SK-N-SH (cell line): ENCODE measurements around the gene P2RY13. TPM values are rescaled to one million over a fixed set of nuclear protein-coding genes. Genes with fewer than 3 reads are reported as not detected.

Experiments
- CTCF ChIA-PET: fragments of 300-600, 350-600 bp; formaldehyde crosslinking; extraction: SDS; loops from one replicate; lab custom pipeline; 2021; lab: Yijun Ruan, JAX
- POLR2A ChIA-PET: fragments of 350-600 bp; sonication (Branson Sonifier 250); formaldehyde crosslinking; extraction: SDS; loops from one replicate; lab custom pipeline; 2020; ENCODE audit warnings: antibody characterized with exemption, inconsistent platforms; lab: Yijun Ruan, JAX
- DNase-seq: peaks from one replicate; pipeline ENCODE4 v3.0.0; 2012
- H2AFZ ChIP-seq: fragments of 200-600 bp; sonication (generic); 2 replicates; pipeline ENCODE4 v1.8.1; 2016; ENCODE audit warnings: antibody characterized with exemption, mild to moderate bottlenecking, low read depth
- H3F3A ChIP-seq: fragments of 200-600 bp; sonication (generic); replicated peaks from 2 replicates; pipeline ENCODE3; 2016; ENCODE audit warnings: antibody characterized with exemption, mild to moderate bottlenecking; ENCODE audit not compliant: insufficient read depth
- H3K27ac ChIP-seq, 2 experiments: fragments of 200-500 bp in 1 of 2; fragments of 200-600 bp in 1 of 2; sonication (Bioruptor generic) in 1 of 2; sonication (generic), shearing (Covaris generic) in 1 of 2; 2 replicates each; pipeline versions ENCODE4 v1.5.1 to v1.6.1; 2014 to 2016; ENCODE audit warnings: low read depth in 2 of 2, inconsistent platforms in 1 of 2, low read length in 1 of 2, mild to moderate bottlenecking in 1 of 2, mixed read lengths in 1 of 2
- H3K27me3 ChIP-seq: fragments of 200-600 bp; sonication (generic), shearing (Covaris generic); 2 replicates; pipeline ENCODE4 v1.6.1; 2016; ENCODE audit warnings: mixed run types; ENCODE audit not compliant: insufficient read depth
- H3K36me3 ChIP-seq, 2 experiments: fragments of 200-500 bp in 1 of 2; fragments of 200-600 bp in 1 of 2; sonication (Bioruptor generic) in 1 of 2; sonication (generic) in 1 of 2; replicated peaks in 1 of 2; 2 replicates each; pipeline versions ENCODE3 to v1.5.1; 2014 to 2016; ENCODE audit warnings: low read length in 1 of 2, mild to moderate bottlenecking in 1 of 2; ENCODE audit not compliant: insufficient read depth in 2 of 2, control insufficient read depth in 1 of 2
- H3K4me1 ChIP-seq, 2 experiments: fragments of 200-500 bp in 1 of 2; fragments of 200-600 bp in 1 of 2; sonication (Bioruptor generic) in 1 of 2; sonication (generic), shearing (Covaris generic) in 1 of 2; 2 replicates each; pipeline versions ENCODE4 v1.5.1 to v1.6.1; 2014 to 2016; ENCODE audit warnings: low read depth in 1 of 2, low read length in 1 of 2, mixed run types in 1 of 2; ENCODE audit not compliant: insufficient read depth in 2 of 2, control insufficient read depth in 1 of 2
- H3K4me2 ChIP-seq: fragments of 200-600 bp; sonication (generic), shearing (Covaris generic); 2 replicates; pipeline ENCODE4 v1.6.1; 2017; ENCODE audit warnings: mixed run types
- H3K4me3 ChIP-seq, 2 experiments: fragments of 200-500 bp in 1 of 2; fragments of 200-600 bp in 1 of 2; sonication (Bioruptor generic) in 1 of 2; sonication (generic), shearing (Covaris generic) in 1 of 2; 2 replicates each; pipeline versions ENCODE4 v1.5.1 to v1.8.1; 2014 to 2016; ENCODE audit warnings: low read depth in 2 of 2, inconsistent platforms in 1 of 2, low read length in 1 of 2, mild to moderate bottlenecking in 1 of 2, mixed read lengths in 1 of 2, moderate library complexity in 1 of 2
- H3K79me2 ChIP-seq: fragments of 200-600 bp; sonication (generic); 2 replicates; pipeline ENCODE4 v1.8.1; 2017; ENCODE audit warnings: mild to moderate bottlenecking; ENCODE audit not compliant: insufficient read depth
- H3K9ac ChIP-seq: fragments of 200-600 bp; sonication (generic); 2 replicates; pipeline ENCODE4 v1.6.1; 2017; ENCODE audit warnings: mixed run types
- H3K9me2 ChIP-seq: fragments of 200-600 bp; sonication (generic); 2 replicates; pipeline ENCODE4 v1.6.1; 2017; ENCODE audit warnings: mixed run types
- H3K9me3 ChIP-seq: fragments of 200-600 bp; sonication (generic); 2 replicates; pipeline ENCODE4 v1.6.1; 2017; ENCODE audit warnings: mixed run types, mild to moderate bottlenecking, moderate library complexity
- H4K20me1 ChIP-seq: fragments of 200-600 bp; sonication (generic); 2 replicates; pipeline ENCODE4 v1.6.1; 2017; ENCODE audit warnings: mild to moderate bottlenecking, mixed run types; ENCODE audit not compliant: insufficient read depth
- CTCF ChIP-seq: fragments of 200-600 bp; sonication (generic); IDR thresholded peaks from 2 replicates; pipeline ENCODE4 v1.6.1; 2017; ENCODE audit warnings: antibody characterized with exemption, mild to moderate bottlenecking, moderate library complexity
- EP300 ChIP-seq, 2 experiments: IDR thresholded peaks; 2 replicates each; pipeline versions ENCODE4 v1.4.0 to v1.6.1; 2012; ENCODE audit warnings: borderline replicate concordance in 1 of 2, low read depth in 1 of 2, low read length in 1 of 2
- EZH2phosphoT487 ChIP-seq: fragments of 200-600 bp; sonication (generic); IDR thresholded peaks from 2 replicates; pipeline ENCODE4 v1.6.1; 2017; ENCODE audit warnings: low read depth, mixed run types, mild to moderate bottlenecking, antibody characterized with exemption, moderate library complexity, borderline replicate concordance
- FOSL2 ChIP-seq: IDR thresholded peaks from 2 replicates; pipeline ENCODE4 v1.4.0; 2012; ENCODE audit warnings: low read depth, mild to moderate bottlenecking, moderate library complexity, borderline replicate concordance
- FOXJ3 ChIP-seq: sonication (generic); formaldehyde crosslinking; IDR thresholded peaks from 2 replicates; pipeline ENCODE4 v1.5.1; 2020; ENCODE audit warnings: mild to moderate bottlenecking, missing genetic modification reagents
- FOXM1 ChIP-seq: IDR thresholded peaks from 2 replicates; pipeline ENCODE4 v1.4.0; 2012; ENCODE audit warnings: low read depth, mild to moderate bottlenecking
- GATA2 ChIP-seq: sonication (generic); formaldehyde crosslinking; IDR thresholded peaks from 2 replicates; pipeline ENCODE4 v1.5.0; 2020; ENCODE audit warnings: mild to moderate bottlenecking, missing genetic modification reagents
- IRF3 ChIP-seq: fragments of 150-350 bp; IDR thresholded peaks from 2 replicates; pipeline ENCODE4 v1.6.1; 2016; ENCODE audit warnings: mild to moderate bottlenecking, low read depth, low read length
- JUND ChIP-seq: IDR thresholded peaks from 2 replicates; pipeline ENCODE4 v1.4.0; 2012
- MAX ChIP-seq: IDR thresholded peaks from 2 replicates; pipeline ENCODE4 v1.4.0; 2012; ENCODE audit warnings: low read depth
- MXI1 ChIP-seq: IDR thresholded peaks from 2 replicates; pipeline ENCODE4 v1.6.1; 2012; ENCODE audit warnings: mild to moderate bottlenecking, low read depth, low read length, improper control_type of control experiment
- NRF1 ChIP-seq: IDR thresholded peaks from 2 replicates; pipeline ENCODE4 v1.6.1; 2012; ENCODE audit warnings: low read depth, mild to moderate bottlenecking, low read length
- POLR2AphosphoS5 ChIP-seq: IDR thresholded peaks from 2 replicates; pipeline ENCODE4 v1.6.1; 2012; ENCODE audit warnings: low read depth, low read length
- RCOR1 ChIP-seq: fragments of 150-350 bp; IDR thresholded peaks from 2 replicates; pipeline ENCODE4 v1.6.1; 2017; ENCODE audit warnings: antibody characterized with exemption, low read length
- REST ChIP-seq: IDR thresholded peaks from 2 replicates; pipeline ENCODE4 v1.6.1; 2012; ENCODE audit warnings: mild to moderate bottlenecking, low read depth, low read length, moderate library complexity
- RFX5 ChIP-seq: IDR thresholded peaks from 2 replicates; pipeline ENCODE4 v1.6.1; 2012; ENCODE audit warnings: mild to moderate bottlenecking, improper control_type of control experiment, low read length
- SMC3 ChIP-seq: IDR thresholded peaks from 2 replicates; pipeline ENCODE4 v1.6.1; 2012; ENCODE audit warnings: low read depth, low read length, improper control_type of control experiment
- TAF1 ChIP-seq: IDR thresholded peaks from 2 replicates; pipeline ENCODE4 v1.6.1; 2012; ENCODE audit warnings: low read depth, mild to moderate bottlenecking, low read length, moderate library complexity, borderline replicate concordance
- TCF12 ChIP-seq: IDR thresholded peaks from 2 replicates; pipeline ENCODE4 v1.4.0; 2012
- USF2 ChIP-seq: fragments of 150-350 bp; IDR thresholded peaks from 2 replicates; pipeline ENCODE4 v1.6.1; 2017; ENCODE audit warnings: antibody characterized with exemption, low read length, low read depth, borderline replicate concordance
- ZBTB33 ChIP-seq: IDR thresholded peaks from 2 replicates; pipeline ENCODE4 v1.4.0; 2012; ENCODE audit warnings: low read depth, borderline replicate concordance
- WGBS: methylation state at CpG from one replicate; pipeline ENCODE4 v1.1.6; 2017; ENCODE audit warnings: low lambda C conversion rate; 5-methylcytosine and 5-hydroxymethylcytosine counted together
- polyA plus RNA-seq, 3 experiments: library from polyadenylated mRNA; depleted of rRNA; stranded (reverse); fragments of >200 nt; gene quantifications; 2 replicates each; pipeline ENCODE4 v1.2.3, GENCODE V29; 2012

The P2RY13 gene
- polyA plus RNA-seq, 1 of the 3 experiments (the other 2 are of a cell fraction): not detected

GRCh38 chr3:151307583-151308488, 21.5 kb downstream of the P2RY13 start:
- Histone ChIP-seq H3K27ac (no peak overlapping the region; a peak in 1 of 4 replicates), H4K20me1 (no peaks in the 10 kb centered on the region), H3K4me2 (no peak overlapping the region), H3K4me1 (peaks cover 0 to 13% of the 10 kb centered on the region in 2 experiments; a peak in 2 of 4 replicates), H3K27me3 (no peaks in the 10 kb centered on the region; the same call in 1 of the 2 replicates), H3K79me2 (no peaks in the 10 kb centered on the region), H3K9me2 (no peaks in the 10 kb centered on the region), H3K4me3 (no peak overlapping the region), H3K9me3 (no peaks in the 10 kb centered on the region), H3K36me3 (no peaks in the 10 kb centered on the region), H2AFZ (no peak overlapping the region), H3K9ac (no peak overlapping the region), H3F3A (peaks cover 18% of the 10 kb centered on the region)
- DNase-seq: no peak
- 85% methylated on average over 1 of the region's 1 CpG for WGBS
- POLR2A ChIA-PET: interaction anchor here (0.7 kb wide), 1 partner anchor 18 kb away, joined by 3 read pairs; no protein-coding TSS in a partner anchor
- CTCF ChIA-PET: interaction anchor here (0.9 to 1.3 kb wide), 2 partner anchors 20 to 25 kb away, joined by 3 to 5 read pairs; no protein-coding TSS in a partner anchor
- TF ChIP-seq EP300 (IDR thresholded peaks at IDR 0.05; ENCODE audit: borderline replicate concordance in 1 of 2, low read depth in 1 of 2, low read length in 1 of 2): 0 out of 4 replicates have a peak, but pooled peaks of 1 of the 2 experiments have one; percentile 22
- TF ChIP-seq CTCF: no peak
- TF ChIP-seq GATA2: no peak
- no peak for TF ChIP-seq RFX5
- TF ChIP-seq POLR2AphosphoS5: no peak
- no peak for TF ChIP-seq TAF1
- no peak for TF ChIP-seq FOXJ3 (CRISPR knock-in tag)
- TF ChIP-seq RCOR1: no peak
- TF ChIP-seq ZBTB33: no peak
- TF ChIP-seq REST: no peak
- no peak for TF ChIP-seq IRF3
- TF ChIP-seq MXI1: no peak
- TF ChIP-seq JUND: peak; percentile 21; the same call in 1 of the 2 replicates
- no peak for TF ChIP-seq SMC3
- TF ChIP-seq NRF1: no peak
- TF ChIP-seq USF2: no peak
- no peak for TF ChIP-seq EZH2phosphoT487
- peak; percentile 40; the same call in 1 of the 2 replicates for TF ChIP-seq FOSL2
- TF ChIP-seq FOXM1: no peak
- 0 out of 2 replicates have a peak, but pooled peaks have one; percentile 16 for TF ChIP-seq TCF12
- TF ChIP-seq MAX: no peak
